ENCODE measurements around the gene SUV39H2.
"Not testable (repeated sequence)": the region's sequence is repeated elsewhere in the genome, so short reads cannot be mapped to it uniquely, and the experiment has no call there.

Gene SUV39H2

GRCh38 chr10:14905890-14906289 lies 27.2 kb downstream of the SUV39H2 start:
- Histone ChIP-seq H3K79me2 (ENCODE audit: control insufficient read depth, low read length) (peaks cover 15% of the 10 kb centered on the region), H3K4me3 (ENCODE audit: low read length) (no peak overlapping the region), H3K36me3 (ENCODE audit: control insufficient read depth, low read length) (peaks cover 89% of the 10 kb centered on the region), H4K20me1 (ENCODE audit: control insufficient read depth, insufficient read depth, low read depth, low read length) (peaks cover 3% of the 10 kb centered on the region; the same call in 1 of the 2 replicates), H3K27me3 (ENCODE audit: control insufficient read depth, low read length) (no peaks in the 10 kb centered on the region), H3K9me2 (replicated peaks; ENCODE audit: control insufficient read depth, low read length) (no peaks in the 10 kb centered on the region), H3F3A (ENCODE audit: control insufficient read depth, insufficient read depth) (peaks cover 32% of the 10 kb centered on the region), H3K4me2 (ENCODE audit: low read length) (no peak overlapping the region), H3K27ac (ENCODE audit: low read depth, low read length) (no peak overlapping the region), H3K9me3 (ENCODE audit: control insufficient read depth, insufficient read depth, low read length) (no peaks in the 10 kb centered on the region), H3K4me1 (ENCODE audit: control insufficient read depth, low read length) (no peaks in the 10 kb centered on the region)
- TF ChIP-seq EZH2phosphoT487 (IDR thresholded peaks at IDR 0.05; ENCODE audit: borderline replicate concordance, low read length) (no peak), CTCF (IDR thresholded peaks at IDR 0.05; ENCODE audit: low read depth, low read length, poor library complexity, severe bottlenecking) (no peak)

- H3K9me2 ChIP-seq (replicated peaks; ENCODE audit: control insufficient read depth, low read length) = no peaks in the 10 kb centered on the region
- H3K79me2 ChIP-seq (ENCODE audit: control insufficient read depth, low read length) = peaks cover 20% of the 10 kb centered on the region
- H3K9me3 ChIP-seq (ENCODE audit: control insufficient read depth, insufficient read depth, low read length) = no peaks in the 10 kb centered on the region
- no peak overlapping the region for H3K27ac ChIP-seq (ENCODE audit: low read depth, low read length)
- no peak overlapping the region for H3K4me3 ChIP-seq (ENCODE audit: low read length)
- H3K4me1 ChIP-seq (ENCODE audit: control insufficient read depth, low read length) = no peaks in the 10 kb centered on the region
- H4K20me1 ChIP-seq (ENCODE audit: control insufficient read depth, insufficient read depth, low read depth, low read length) = peaks cover 3% of the 10 kb centered on the region; the same call in 1 of the 2 replicates
- H3K4me2 ChIP-seq (ENCODE audit: low read length) = no peak overlapping the region
- H3K36me3 ChIP-seq (ENCODE audit: control insufficient read depth, low read length) = peaks cover 90% of the 10 kb centered on the region
- peaks cover 32% of the 10 kb centered on the region for H3F3A ChIP-seq (ENCODE audit: control insufficient read depth, insufficient read depth)
- no peaks in the 10 kb centered on the region for H3K27me3 ChIP-seq (ENCODE audit: control insufficient read depth, low read length)
- TF ChIP-seq EZH2phosphoT487 (IDR thresholded peaks at IDR 0.05; ENCODE audit: borderline replicate concordance, low read length) (no peak), CTCF (IDR thresholded peaks at IDR 0.05; ENCODE audit: low read depth, low read length, poor library complexity, severe bottlenecking) (no peak)
These were observed 28.1 kb downstream of the SUV39H2 start for GRCh38 chr10:14906765-14907164.

GRCh38 chr10:14907591-14907990 lies 28.9 kb downstream of the SUV39H2 start:
- not testable (repeated sequence) for H3K4me2 ChIP-seq (ENCODE audit: low read length); H3K27ac ChIP-seq (ENCODE audit: low read depth, low read length); H3K9me3 ChIP-seq (ENCODE audit: control insufficient read depth, insufficient read depth, low read length); H3K27me3 ChIP-seq (ENCODE audit: control insufficient read depth, low read length); H3K4me3 ChIP-seq (ENCODE audit: low read length); H3K9me2 ChIP-seq (replicated peaks; ENCODE audit: control insufficient read depth, low read length); H4K20me1 ChIP-seq (ENCODE audit: control insufficient read depth, insufficient read depth, low read depth, low read length); H3K4me1 ChIP-seq (ENCODE audit: control insufficient read depth, low read length)
- H3K79me2 ChIP-seq (ENCODE audit: control insufficient read depth, low read length) = peaks cover 22% of the 10 kb centered on the region
- H3F3A ChIP-seq (ENCODE audit: control insufficient read depth, insufficient read depth) = peaks cover 32% of the 10 kb centered on the region
- H3K36me3 ChIP-seq (ENCODE audit: control insufficient read depth, low read length) = peaks cover 95% of the 10 kb centered on the region

GRCh38 chr10:14909101-14909500 lies 30.4 kb downstream of the SUV39H2 start:
- no peaks in the 10 kb centered on the region for H3K27me3 ChIP-seq (ENCODE audit: control insufficient read depth, low read length)
- H4K20me1 ChIP-seq (ENCODE audit: control insufficient read depth, insufficient read depth, low read depth, low read length) = peaks cover 3% of the 10 kb centered on the region; the same call in 1 of the 2 replicates
- no peaks in the 10 kb centered on the region for H3K4me1 ChIP-seq (ENCODE audit: control insufficient read depth, low read length)
- no peak overlapping the region for H3K4me3 ChIP-seq (ENCODE audit: low read length)
- H3K4me2 ChIP-seq (ENCODE audit: low read length) = no peak overlapping the region
- peaks cover 32% of the 10 kb centered on the region for H3K79me2 ChIP-seq (ENCODE audit: control insufficient read depth, low read length)
- H3K9me2 ChIP-seq (replicated peaks; ENCODE audit: control insufficient read depth, low read length) = no peaks in the 10 kb centered on the region
- no peak overlapping the region for H3K27ac ChIP-seq (ENCODE audit: low read depth, low read length)
- peaks cover 97% of the 10 kb centered on the region for H3K36me3 ChIP-seq (ENCODE audit: control insufficient read depth, low read length)
- TF ChIP-seq CTCF (IDR thresholded peaks at IDR 0.05; ENCODE audit: low read depth, low read length, poor library complexity, severe bottlenecking) = no peak
- TF ChIP-seq EZH2phosphoT487 (IDR thresholded peaks at IDR 0.05; ENCODE audit: borderline replicate concordance, low read length) = no peak
- no peaks in the 10 kb centered on the region for H3K9me3 ChIP-seq (ENCODE audit: control insufficient read depth, insufficient read depth, low read length)
- H3F3A ChIP-seq (ENCODE audit: control insufficient read depth, insufficient read depth) = peaks cover 24% of the 10 kb centered on the region
